Fibroblast of mammary gland (primary cell): ENCODE results near the gene WLS.
"Not testable (repeated sequence)": the region's sequence is repeated elsewhere in the genome, so short reads cannot be mapped to it uniquely, and the experiment has no call there.

Experiments used
- DNase-seq: peaks from one replicate; pipeline ENCODE4 v3.0.0-alpha.2; 2010; ENCODE audit warnings: low read depth
- H3K4me3 ChIP-seq: 2 replicates; pipeline ENCODE4 v1.5.1; 2011; ENCODE audit warnings: low read depth, mild to moderate bottlenecking, low read length, moderate library complexity; ENCODE audit not compliant: control insufficient read depth
- CTCF ChIP-seq: conservative IDR thresholded peaks from 2 replicates; pipeline ENCODE4 v1.5.1; 2011; ENCODE audit warnings: low read depth, low read length, inconsistent platforms; ENCODE audit not compliant: control insufficient read depth, insufficient read depth

Gene WLS

GRCh38 chr1:68271596-68271995 lies 39.3 kb upstream of the WLS start:
- no peak for DNase-seq
- H3K4me3 ChIP-seq: no peak overlapping the region
- TF ChIP-seq CTCF: no peak

GRCh38 chr1:68270951-68271350 lies 38.6 kb upstream of the WLS start:
- no peak for DNase-seq
- no peak overlapping the region for H3K4me3 ChIP-seq

GRCh38 chr1:68269637-68270430 lies 37.5 kb upstream of the WLS start:
- peak; percentile 32 for DNase-seq
- no peak overlapping the region for H3K4me3 ChIP-seq
- TF ChIP-seq CTCF: no peak

More at GRCh38 chr1:68270951-68271350, 38.6 kb upstream of the WLS start:
- TF ChIP-seq CTCF: no peak

- no peak for DNase-seq
- no peak overlapping the region for H3K4me3 ChIP-seq
- TF ChIP-seq CTCF: no peak
Observed at GRCh38 chr1:68268896-68269483, 36.7 kb upstream of the WLS start.

GRCh38 chr1:68256824-68257223 lies 24.5 kb upstream of the WLS start:
- DNase-seq, H3K4me3 ChIP-seq: not testable (repeated sequence)

- no peak for DNase-seq
- no peak overlapping the region for H3K4me3 ChIP-seq
- no peak for TF ChIP-seq CTCF
Observed at GRCh38 chr1:68255301-68255700, 23.0 kb upstream of the WLS start.

GRCh38 chr1:68254667-68255226 lies 22.4 kb upstream of the WLS start:
- H3K4me3 ChIP-seq: no peak overlapping the region
- no peak for DNase-seq
- no peak for TF ChIP-seq CTCF
